Head of caudate nucleus (tissue), 42 donors: ENCODE measurements around the gene CST11.

ENCODE experiments used
- DNase-seq, 42 donors: peaks; one replicate each; pipeline versions ENCODE4 v3.0.0 to v3.0.0-alpha.2; 2020 to 2021; ENCODE audit warnings: mixed read lengths in 7 of 42
- intact Hi-C: fragments of 100-400 bp; cut with DNase I; formaldehyde crosslinking; loops from one replicate; pipeline ENCODE4 v1.15.0; 2022

Gene CST11

GRCh38 chr20:23456409-23456808 lies 3.7 kb upstream of the CST11 start:
- DNase-seq: no peak

DNA sequence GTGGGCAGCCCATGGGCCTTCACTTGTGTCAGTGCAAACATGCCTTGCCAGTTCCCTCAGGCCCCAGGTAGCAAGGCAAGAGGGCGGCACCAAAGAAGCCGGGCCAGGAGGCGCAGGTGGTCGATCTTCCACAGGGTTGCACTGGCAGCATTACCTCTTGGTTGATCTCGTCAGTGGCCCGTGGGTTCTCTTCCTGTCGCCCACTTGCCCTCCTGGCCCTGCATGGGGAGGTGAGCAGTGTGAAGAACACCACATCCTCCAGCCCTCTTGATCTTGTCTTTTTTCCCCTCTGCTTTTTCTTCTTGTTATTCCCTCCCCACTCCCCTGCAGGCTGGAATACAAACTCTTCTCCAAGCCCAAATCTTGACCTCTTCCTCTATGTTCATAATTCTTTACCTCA lies 3.0 kb upstream of the CST11 start:
- intact Hi-C loops: no loop called here
- DNase-seq: no peak

More at GRCh38 chr20:23456409-23456808, 3.7 kb upstream of the CST11 start:
- intact Hi-C loops: no loop called here

DNA sequence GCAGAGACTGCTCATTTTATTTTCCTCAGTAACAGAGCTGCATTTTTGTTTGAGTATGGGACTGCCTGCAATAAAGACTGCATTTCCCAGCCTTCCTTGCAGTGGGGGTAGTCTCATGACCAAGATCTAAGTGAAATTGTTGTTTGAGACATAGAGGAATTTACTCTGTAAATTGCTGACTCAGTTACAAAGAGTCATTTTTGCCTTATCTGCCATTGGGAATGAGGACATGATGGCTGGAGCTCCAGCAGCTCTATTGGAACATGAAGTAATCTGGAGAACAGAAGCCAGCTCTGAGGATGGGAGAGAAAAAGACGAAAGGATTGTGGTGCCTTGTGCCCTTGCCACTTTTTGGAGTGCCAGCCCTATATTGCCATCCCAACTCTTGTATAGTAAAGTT lies 2.1 kb upstream of the CST11 start:
- DNase-seq: no peak
- intact Hi-C loops: no loop called here

GRCh38 chr20:23453549-23454543 lies 1.2 kb upstream of the CST11 start:
- no peak for DNase-seq
- intact Hi-C loops: no loop called here

DNA sequence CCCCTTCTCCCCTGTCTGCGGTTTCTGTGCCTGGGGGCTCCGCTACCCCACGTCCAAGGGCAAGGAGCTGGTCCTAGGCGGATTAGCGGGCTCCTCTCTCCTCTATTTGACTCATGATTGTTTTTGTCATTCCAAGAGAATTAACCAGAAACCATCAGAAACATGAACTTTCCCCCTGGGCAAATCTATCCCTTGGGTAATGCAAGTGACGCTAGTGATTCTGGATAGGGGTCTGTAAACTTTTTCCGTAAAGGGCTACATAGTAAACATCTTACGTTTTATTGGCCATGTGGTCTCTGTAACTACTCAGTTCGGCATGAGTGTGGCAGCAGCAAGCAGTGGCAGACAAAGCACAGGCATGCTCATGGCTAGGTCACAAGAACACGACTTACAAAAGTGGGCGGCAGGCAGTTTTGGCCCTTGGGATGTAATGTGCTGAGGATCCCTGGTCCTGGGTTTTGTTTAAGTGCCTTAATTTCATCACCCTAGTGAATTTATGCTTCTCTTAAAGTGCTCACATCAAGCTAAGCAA lies 654 bp downstream of the CST11 start:
- DNase-seq: no peak
- intact Hi-C loops: no loop called here

DNA sequence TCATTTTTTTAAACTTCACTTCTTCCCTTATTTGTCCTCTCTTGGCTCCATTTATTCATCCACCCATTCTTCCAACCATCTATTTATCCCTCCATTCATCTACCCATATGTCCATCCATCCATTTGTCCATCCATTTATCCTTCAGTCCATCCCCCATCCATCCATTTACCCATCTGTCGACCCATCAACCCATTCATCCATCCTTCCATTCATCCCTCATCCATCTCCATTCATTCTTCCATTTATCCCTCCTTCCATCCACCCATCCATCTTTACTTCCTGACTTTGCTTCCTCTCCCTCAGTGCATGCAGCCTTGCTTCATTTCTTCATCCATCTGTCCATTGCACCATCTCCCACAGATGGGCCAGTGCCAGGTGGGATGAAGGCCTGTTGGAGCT lies 1.8 kb downstream of the CST11 start:
- intact Hi-C loops: no loop called here
- no peak for DNase-seq

DNA sequence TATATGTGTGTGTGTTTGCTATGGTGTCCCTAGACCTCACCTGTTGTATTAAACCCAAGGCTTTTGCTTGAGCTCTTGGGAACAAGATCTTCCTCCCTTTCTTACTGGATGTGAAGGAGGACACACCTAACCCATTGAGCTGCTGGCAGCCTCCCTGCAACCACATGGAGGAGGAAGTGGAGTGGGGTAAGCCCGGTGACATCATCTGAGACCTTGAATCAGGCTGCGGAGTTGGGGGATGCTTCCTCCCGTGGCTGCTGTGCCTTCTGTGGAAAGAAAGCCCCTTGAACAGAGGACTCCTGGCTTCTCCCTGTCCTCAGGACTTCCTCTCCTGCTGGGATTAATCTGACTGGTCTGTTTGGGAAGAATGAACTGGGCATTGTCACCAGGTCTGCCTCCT lies 3.3 kb downstream of the CST11 start:
- no peak for DNase-seq
- intact Hi-C loops: no loop called here

GRCh38 chr20:23448167-23448566 lies 4.5 kb downstream of the CST11 start:
- DNase-seq: peak in 1 of 42 donors; percentile 41
- intact Hi-C loops: no loop called here

DNA sequence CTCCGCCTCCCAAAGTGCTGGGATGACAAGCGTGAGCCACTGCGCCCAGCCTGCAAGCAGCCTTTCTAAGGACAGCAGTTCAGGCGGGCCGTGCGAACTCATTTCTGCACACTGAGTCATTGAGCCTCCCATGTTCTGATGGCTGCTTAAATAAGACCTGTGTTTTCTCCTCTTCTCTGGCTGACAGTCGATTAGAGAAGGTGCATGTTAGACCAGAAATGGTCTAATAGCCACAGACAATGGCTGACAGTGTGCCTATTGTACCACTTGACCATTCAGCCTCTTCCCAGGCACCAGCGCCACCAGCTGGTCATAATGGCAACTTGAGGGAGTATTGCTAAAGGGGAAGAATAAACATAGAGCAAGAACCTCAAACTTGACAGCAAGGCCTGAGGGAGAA lies 6.2 kb downstream of the CST11 start:
- DNase-seq: peak in 41 of 42 donors; percentile 38 to 89 (median 76)
- intact Hi-C loops: no loop called here

GRCh38 chr20:23445596-23446217 lies 7.0 kb downstream of the CST11 start:
- intact Hi-C loops: no loop called here
- peak in 1 of 42 donors; percentile 38 for DNase-seq

DNA sequence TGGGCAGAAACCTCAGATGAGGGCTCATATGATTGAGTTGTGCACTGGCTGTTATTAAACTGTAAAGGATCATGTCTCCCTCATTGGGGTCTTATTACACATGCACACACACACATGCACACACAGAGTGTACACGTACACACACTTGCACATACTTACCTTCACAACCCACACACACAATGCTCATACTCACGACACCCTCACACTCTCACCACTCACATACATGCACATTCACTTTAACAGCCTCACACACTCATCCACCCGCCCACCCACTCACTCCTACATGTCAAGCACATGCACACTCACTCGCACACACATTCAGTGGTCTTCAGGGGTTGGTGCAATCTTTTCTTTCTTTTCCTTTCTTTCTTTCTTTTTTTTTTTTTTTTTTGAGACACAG lies 7.8 kb downstream of the CST11 start:
- DNase-seq: peak in 1 of 42 donors; percentile 30
- intact Hi-C loops: loop anchor here (5.0 kb wide), 1 partner anchor 162 kb away; the partner anchor contains the start of gene CST9

DNA sequence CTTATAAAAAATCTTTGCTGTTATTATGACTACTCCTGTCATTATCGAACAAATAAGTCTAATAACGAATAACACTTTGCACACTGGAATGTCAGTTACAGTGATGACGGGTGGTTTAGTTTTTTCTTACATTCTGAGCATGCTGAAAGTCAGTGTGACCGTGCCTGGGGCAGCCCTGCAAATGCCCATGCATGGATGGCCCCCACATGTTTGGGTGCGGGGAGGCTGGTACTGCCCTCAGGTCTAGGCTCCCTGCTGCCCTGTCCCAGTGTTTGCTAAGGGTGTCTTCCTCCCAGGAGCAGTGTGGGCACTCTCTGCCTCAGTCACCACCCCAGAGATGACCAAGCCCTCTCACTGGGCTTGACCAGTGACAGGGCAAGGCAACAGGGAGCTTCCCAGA lies 10.2 kb downstream of the CST11 start:
- intact Hi-C loops: loop anchor here (5.0 kb wide), 1 partner anchor 165 kb away; the partner anchor contains the start of gene CST9

DNA sequence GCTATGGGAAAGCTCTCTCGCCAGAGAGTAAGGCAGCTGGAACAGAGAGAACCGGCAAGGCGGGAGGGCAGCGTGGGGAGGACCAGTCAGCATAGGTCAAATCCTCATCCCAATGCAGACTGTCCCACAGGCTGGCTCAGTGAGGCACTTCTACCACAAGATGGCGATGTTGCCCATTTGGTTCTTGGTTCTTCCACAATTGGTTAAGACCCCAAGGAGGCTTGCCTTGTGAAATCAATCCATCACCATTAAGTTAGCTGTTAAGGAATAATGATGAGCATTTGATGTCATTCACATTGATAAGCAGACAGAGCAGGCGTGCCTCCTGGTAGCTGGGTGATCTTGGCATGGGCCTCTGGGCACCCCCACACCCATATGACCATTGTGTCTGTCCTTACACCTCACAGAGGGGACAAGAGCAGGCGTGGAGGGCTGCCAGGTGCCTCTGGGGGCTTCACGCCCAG lies 10.8 kb downstream of the CST11 start:
- intact Hi-C loops: loop anchor here (5.0 kb wide), 1 partner anchor 165 kb away; the partner anchor contains the start of gene CST9
- DNase-seq: peak; percentile 45 to 89 (median 78)

More for the DNA sequence above, 10.2 kb downstream of the CST11 start:
- no peak for DNase-seq

GRCh38 chr20:23440004-23440403 lies 12.7 kb downstream of the CST11 start:
- DNase-seq: no peak
- intact Hi-C loops: loop anchor here (5.0 kb wide), 1 partner anchor 167 kb away; the partner anchor contains the start of gene CST9

DNA sequence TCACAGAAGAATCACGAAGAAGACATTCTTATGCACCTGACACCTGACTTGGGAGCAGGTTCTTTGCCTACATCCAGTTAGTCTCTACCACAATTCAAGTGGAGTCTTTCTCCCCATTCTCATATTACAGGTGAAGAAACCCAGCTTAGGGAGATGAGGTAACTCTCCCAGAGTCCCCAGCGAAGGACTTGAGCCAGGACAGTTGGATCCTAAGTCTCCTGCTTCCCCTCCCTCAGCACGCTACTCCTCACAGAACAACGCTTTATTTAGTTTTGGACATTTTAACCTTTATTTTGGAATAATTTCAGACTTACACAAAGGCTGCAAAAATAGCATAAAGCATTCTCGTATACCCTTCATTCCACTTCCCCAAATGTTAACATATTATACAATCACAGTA lies 14.0 kb downstream of the CST11 start:
- intact Hi-C loops: no loop called here
- no peak for DNase-seq

DNA sequence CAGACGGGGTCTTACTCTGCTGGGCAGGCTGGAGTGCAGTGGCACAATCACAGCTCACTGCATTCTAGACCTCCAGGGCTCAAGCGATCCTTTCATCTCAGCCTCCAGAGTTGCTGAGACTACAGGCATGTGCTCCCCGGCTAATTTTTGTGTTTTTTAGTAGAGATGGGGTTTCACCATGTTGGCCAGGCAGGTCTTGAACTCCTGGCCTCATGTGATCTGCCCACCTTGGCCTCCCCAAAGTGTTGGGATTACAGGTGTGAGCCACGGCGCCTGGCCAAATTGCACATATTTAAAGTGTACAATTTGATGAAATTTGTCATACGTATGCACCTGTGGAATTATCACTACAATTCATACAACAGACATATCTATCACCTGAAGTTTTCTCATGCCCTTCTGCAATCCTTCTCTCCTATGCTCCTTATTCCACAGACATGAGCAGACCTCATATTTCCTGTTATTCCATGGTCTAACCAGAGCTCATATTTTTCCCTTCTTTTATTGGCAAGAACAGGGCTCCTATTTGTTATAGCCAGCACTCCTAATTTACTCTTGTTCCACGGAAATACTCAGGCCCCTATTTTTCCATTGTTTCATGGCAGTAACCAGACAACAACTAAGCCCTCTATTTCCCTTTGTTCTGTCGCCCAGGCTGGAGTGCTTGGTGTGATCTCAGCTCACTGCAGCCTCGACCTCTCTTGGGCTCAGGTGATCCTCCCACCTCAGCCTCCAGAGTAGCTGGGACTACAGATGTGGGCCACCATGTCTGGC lies 15.4 kb downstream of the CST11 start:
- intact Hi-C loops: no loop called here
- no peak for DNase-seq

GRCh38 chr20:23436681-23437080 lies 16.0 kb downstream of the CST11 start:
- peak in 1 of 42 donors; percentile 35 for DNase-seq
- intact Hi-C loops: no loop called here

- peak in 34 of 42 donors; percentile 15 to 75 (median 52) for DNase-seq
- intact Hi-C loops: no loop called here
Measured at GRCh38 chr20:23435626-23436539, 16.8 kb downstream of the CST11 start.
